ENCODE measurements around the gene PARD3.

DNA sequence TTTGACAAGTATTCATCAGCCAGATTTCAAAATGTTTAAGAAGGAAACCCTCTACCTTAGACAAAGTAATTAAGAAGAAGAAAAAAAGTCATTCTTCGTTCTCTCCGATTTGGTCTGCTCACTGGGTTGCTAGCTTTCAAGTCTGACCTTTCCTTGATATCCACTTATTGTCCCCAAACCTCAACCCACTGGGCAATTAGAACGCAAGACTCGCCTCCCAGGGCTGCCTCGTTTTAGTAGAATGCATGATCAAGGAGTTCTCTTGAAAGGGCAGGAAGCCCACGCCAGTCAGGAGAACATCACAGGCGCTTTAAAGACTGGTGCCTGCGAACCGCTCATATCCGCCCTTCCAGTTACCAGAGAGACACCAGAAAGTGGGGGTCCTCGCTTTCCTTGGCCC, 637.7 kb downstream of the PARD3 start:
- TF ChIP-seq POLR2A (IDR thresholded peaks at IDR 0.05), result no peak
- TF ChIP-seq CTCF (IDR thresholded peaks at IDR 0.05), result no peak
